Measurements from ENCODE around the gene SLC12A3.

The SLC12A3 gene

DNA sequence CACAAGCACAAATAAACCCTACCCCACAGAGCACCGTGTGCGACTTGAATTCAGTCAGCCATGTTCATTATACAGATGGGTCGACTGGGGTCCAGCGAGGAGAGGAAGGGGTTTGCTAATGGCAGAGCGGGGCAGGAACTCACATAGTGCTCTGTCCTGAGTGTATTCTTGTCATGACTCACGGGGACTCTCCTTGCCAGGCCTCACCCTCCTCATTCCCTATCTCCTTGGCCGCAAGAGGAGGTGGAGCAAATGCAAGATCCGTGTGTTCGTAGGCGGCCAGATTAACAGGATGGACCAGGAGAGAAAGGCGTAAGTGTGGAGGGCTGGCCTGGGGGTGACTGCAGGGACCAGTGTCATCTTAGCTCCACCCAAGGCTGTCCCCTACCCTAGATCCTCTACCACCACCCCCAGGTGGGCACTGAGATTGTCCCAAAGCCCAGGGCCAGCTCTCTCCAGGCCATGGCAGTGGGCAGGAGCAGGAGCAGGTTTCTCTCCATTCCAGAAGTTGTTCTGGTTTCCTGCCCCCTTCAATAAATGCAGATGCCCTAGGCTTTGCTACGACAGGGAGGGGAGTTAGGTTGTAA is 29.4 kb downstream of the SLC12A3 start:
- DNase-seq (ENCODE audit: low read depth) = no peak

DNA sequence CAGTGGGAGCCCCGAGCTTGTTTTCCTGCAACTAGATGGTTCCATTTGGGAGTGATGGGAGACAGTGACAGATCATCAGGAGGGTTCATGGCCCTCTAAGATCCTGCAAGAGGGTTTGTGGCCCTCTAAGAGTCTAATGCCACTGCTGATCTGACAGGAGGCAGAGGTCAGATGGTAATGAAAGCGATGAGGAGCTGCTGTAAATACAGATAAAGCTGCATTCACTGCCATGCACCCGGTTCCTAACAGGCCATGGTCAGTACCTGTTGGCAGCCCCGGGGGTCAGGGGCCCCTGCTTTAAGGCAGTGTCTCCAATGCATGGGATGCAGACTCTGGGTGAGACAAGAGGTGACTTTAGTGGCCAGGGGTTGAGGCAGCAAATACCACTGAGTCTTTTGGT is 30.8 kb downstream of the SLC12A3 start:
- DNase-seq (ENCODE audit: low read depth) = no peak

DNA sequence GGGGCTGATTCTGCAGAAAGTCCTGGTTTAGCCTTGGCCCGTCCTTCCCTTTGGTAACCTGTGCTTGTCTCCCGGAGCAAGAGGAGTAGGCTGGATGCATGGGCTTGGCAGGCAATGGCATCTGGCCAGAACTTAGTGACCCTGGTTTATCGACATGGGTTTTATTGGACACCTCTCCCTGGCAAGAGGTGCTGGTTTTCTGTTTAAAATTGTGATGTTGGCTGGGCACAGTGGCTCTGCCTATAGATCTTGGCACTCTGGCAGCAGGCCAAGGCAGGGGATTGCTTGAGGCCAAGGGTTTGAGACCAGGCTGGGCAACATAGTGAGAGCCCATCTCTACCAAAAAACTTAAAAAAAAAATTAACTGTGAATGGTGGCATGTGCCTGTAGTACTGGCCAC is 31.2 kb downstream of the SLC12A3 start:
- no peak for DNase-seq (ENCODE audit: low read depth)

DNA sequence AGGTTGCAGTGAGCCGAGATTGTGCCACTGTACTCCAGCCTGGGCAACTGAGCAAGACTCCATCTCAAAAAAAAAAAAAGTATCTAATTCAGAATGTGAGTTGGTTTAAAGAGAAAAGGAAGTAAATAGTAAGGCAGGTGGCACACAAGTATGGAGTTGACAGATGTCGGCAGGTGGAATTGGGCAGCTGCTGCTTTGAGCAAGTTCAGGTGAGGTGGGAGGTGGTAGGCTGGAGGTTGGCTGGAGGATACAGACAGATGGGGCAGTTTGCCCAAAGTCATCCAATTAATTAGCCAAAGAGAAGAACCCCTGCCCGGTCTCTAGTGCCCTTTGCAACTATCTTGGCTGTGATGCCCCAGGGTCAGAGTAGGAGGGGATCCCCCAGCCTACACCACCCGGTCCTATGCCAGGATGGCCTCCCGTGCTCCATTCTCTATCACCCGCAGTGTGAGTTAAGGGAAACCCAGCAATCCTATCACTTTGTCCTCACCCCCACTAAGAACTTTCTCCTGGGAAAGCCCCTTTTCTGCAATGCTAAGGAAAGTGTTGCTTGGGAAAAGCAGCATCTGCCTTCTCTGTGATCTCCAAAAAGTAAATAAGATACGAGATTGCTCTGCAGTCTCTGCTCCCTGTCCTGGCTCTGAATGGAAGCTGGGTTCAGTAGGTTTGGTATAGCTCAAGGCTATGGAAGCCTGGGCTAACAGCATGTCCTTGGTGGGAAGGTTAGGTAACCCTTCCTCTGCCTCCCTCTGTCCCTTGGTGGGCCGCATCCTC is 32.2 kb downstream of the SLC12A3 start:
- DNase-seq (ENCODE audit: low read depth) = no peak

DNA sequence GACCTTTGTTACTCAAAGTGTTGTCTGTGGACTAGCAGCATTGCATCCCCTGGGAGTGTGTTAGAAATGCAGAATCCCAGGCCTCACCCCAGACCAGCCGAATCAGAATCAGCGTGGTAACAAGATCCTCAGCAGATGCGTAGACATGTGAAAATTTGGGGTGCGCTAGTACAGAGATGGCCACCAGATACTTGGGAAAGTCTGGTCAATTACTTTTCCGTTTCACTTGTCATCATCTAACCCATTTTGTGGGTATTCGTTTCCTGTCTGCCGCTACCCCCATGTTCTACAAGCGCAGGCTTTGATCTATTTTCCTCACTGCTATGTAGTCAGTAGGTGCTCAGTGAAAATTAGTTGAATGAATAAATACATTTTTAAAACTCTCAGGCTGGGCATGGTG is 33.8 kb downstream of the SLC12A3 start:
- DNase-seq (ENCODE audit: low read depth) = no peak

DNA sequence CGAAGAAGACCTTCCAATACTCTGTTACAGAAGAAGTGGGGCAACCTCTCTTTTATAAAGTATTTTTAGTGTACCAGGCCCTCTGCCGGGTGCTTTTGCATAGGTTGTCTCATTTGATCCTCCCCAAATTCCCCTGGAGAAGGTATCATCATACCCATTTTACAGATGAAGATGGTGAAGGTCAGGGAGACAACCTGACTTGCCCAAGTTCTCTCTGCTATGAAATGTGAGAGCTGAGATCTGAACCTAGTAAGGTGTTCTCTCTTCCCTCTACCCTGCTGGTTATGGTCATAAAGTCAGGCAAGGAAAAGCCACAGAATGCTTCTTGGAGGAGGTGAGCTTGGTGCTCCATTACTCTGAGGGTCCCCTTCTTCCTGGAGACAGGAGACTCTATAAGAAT is 38.9 kb downstream of the SLC12A3 start:
- no peak for DNase-seq (ENCODE audit: low read depth)

DNA sequence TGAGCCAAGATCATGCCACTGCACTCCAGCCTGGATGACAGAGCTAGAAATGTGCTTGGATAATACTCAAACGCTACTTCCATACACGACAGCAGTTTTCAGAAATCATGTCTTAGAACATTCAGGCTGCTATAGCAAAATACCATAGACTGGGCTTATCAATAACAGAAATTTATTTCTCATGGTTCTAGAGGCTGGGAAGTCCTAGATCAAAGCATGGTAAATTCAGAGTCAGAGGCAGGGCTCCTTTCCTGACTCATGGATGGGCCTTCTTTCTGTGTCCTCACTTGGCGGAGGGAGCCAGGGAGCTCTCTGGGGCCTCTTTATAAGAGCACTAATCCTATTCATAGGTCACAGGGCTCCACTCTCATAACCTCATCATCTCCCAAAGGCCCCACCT is 42.4 kb downstream of the SLC12A3 start:
- no peak for DNase-seq (ENCODE audit: low read depth)

DNA sequence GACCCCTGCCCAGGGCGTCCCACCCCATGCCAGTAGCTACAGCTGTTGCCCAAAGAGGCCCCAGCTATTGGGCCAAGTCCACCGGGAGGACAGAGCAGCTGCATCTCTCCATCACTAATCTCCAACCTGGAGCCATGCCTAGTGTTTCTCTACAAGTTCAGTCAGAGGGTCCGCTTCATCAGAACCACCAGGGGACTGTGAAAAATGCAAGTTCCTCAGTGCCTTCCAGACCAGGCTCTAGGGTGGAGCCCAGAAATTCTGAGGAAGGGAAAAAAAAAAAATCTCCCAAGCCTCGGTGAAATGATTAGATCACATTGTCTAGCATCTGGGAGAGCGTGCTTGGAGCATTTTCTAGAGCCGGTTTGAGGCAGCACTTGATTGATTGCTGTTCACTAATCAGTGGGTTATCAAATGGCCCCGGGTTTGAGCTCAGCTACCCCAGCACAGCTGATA is 44.5 kb downstream of the SLC12A3 start:
- no peak for DNase-seq (ENCODE audit: low read depth)

DNA sequence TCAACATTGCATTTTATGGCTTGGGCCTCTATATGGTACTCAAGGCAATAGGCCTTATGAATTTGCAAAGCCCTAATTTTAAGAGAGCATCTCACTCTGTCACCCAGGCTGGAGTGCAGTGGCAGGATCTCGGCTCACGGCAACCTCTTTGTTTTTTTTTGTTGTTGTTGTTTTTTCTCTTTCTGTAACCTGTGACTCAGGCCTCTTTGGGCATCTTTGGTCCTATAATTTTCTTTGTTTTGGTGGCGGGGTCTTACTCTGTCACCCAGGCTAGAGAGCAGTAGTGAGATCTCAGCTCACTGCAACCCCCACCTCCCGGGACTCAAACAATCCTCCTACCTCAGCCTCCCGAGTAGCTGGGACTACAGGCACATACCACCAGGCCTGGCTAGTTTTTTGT is 45.1 kb downstream of the SLC12A3 start:
- DNase-seq (ENCODE audit: low read depth) = no peak

DNA sequence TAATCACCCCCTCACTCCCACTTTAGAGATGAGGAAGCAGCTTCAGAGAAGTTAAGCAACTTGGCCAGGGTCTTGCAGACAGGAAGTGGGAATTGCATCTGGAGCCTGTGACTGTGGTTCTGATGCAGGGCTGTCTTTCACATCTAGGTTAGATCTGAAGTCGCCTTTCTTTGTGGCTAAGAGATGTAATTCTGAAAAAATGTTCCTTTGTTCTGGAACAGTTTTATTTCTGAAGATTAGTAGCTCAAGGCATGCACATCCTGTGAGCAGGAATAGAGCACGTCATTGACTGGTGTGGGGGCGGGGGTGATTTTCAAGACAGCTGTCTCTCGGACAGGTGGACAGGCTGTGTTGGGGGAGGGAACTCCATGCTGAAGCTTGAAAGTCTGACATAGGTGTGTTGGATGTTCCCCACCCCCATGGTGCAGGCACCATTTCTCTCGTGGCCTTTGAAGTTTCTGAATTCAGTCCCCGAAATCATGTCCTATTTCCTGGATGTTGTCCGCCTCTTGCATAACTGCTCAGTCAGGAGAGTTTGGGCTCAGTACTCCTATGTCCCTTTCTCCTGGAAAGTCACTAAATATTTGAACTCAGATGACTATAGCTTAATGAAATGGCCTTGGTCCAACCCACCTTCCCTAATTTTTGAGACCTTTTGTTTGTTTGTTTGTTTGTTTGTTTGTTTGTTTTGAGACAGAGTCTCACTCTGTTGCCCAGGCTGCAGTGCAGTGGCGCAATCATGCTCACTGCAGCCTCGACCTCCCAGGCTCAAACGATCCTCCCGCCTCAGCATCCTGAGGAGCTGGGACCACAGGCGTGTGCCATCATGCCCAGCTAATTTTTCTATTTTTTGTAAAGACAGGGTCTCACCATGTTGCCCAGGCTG is 45.9 kb downstream of the SLC12A3 start:
- no peak for DNase-seq (ENCODE audit: low read depth)

DNA sequence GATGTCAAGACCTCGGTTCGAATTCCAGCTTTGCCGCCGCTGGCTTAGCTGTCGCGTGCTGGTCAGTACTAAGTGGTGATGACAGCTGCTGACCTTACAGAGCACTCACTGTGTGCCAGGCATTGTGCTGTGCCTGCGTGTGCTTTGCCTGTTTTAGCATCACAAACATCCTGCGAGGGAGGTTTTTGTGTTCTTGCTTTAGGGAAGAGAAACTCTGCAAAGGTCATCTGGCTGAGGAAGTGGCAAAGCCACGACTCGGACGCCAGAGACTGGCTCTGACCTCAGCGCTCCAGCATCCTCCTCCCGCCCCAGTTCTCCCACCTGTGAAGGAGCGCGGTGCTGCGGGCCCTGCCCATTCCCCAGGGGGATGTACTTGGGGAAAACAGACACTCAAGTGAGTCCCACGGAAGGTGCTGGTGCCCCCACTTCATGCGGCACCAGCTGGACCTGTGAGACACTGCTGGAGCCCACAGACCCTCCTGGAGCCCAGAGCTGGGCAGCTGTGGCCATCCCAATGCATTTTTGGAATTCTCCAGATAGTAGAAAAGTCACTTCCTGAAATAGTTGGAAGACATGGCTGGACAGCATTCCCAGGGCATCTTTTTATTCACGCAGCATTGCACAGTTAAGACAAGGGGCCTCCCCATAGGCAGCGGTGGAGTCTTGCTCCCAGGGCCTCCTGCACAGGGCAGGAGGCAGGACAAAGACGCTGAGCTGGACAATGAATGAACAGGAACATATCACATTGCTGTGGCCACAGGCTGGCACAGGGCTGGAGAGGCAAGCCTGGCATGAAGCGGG is 47.0 kb downstream of the SLC12A3 start:
- DNase-seq (ENCODE audit: low read depth) = no peak

DNA sequence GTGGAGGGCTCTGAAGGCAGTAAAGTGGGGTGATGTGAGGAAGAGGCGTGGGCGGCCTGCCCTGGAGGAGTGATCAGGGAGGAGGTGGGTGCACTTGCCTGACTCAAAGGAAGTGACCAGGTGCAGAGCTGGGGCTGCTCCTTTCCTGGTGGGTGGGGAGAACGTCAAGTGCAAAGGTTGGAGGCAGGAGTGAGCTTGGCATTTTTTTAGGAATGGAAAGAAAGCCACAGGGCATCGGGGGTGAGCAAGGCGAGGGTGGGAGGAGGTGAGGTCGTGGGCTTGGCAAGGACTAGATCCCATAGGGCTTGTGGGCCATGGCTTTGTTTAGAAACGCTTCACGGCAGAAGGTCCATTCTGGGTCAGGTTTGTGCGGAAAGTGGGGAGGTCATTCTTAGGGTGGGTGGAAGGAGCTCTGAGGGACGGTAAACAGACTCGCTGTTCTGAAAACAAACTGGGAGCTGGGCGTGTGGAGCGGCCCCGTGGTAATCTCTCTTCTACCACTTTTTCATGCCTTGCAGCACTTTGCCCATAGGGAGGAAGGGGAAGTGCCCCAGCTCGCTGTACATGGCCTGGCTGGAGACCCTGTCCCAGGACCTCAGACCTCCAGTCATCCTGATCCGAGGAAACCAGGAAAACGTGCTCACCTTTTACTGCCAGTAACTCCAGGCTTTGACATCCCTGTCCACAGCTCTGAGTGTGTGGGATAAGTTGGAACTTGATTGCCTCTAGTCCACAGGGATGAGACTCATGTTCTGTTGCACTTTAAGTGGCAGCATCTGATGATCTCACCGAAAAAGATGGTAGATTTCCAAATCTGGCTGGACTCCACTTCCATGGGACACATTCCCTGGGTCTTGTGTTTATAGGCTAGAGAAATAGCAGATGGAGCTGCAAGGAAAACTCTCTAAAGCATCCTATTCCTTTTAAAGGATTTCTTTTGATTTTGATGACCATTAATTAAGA is 48.0 kb downstream of the SLC12A3 start:
- no peak for DNase-seq (ENCODE audit: low read depth)

DNA sequence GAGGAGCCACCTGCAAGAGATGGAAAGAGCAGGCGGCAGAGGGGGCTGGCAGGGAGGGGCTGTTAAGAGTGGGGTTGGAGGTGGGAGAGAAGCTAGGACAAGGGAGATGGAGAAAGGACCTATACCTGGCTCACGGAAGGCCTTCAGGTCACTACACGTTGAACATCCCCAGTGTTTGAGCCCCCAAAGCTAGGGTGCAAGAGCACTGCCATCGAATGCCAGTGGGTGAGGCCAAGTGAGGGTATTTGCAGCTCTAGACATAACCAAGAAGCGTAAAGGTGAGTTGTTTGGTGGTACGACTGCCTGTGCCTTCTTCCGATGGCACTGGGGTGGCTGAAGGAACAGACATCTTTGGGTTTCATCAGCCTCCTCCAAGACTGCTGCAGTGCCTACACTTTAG is 49.9 kb downstream of the SLC12A3 start:
- DNase-seq (ENCODE audit: low read depth) = no peak

DNA sequence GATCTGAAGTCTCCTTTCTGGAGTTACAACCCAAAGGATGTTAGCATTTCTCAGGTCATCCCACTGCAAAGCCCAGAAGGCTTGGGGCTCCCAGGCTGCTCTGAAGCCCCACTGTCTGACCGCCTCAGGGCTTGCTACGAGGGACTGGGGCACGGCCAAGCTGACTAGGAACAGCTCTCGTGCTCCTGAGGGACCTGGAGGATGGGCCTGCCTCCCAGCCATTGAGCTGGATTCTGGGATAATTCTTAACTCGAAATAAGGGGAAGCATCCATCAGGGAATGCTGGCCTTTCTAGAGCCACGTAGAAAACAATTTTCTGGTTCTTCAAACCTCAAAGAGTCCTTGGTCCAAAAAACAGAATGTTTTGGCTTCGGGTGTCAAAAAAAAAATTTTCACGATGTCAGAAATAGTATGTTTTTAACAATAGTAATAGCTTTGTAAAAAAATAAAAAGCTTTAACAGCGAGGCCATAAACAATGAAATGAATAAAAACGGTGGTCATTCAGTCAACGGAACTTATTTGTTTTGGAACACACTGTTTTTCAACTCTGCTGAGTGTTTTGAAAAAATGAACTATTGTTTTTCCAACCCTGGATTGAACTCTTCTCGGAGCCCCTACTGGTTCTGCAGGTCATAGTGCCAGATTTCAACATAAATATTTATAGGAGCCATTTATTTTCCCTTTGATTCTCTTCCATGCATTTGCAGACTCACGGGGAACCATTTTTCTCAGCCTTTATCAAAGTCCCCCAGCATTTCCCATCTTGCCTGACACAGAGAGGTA is 50.5 kb downstream of the SLC12A3 start:
- no peak for DNase-seq (ENCODE audit: low read depth)

DNA sequence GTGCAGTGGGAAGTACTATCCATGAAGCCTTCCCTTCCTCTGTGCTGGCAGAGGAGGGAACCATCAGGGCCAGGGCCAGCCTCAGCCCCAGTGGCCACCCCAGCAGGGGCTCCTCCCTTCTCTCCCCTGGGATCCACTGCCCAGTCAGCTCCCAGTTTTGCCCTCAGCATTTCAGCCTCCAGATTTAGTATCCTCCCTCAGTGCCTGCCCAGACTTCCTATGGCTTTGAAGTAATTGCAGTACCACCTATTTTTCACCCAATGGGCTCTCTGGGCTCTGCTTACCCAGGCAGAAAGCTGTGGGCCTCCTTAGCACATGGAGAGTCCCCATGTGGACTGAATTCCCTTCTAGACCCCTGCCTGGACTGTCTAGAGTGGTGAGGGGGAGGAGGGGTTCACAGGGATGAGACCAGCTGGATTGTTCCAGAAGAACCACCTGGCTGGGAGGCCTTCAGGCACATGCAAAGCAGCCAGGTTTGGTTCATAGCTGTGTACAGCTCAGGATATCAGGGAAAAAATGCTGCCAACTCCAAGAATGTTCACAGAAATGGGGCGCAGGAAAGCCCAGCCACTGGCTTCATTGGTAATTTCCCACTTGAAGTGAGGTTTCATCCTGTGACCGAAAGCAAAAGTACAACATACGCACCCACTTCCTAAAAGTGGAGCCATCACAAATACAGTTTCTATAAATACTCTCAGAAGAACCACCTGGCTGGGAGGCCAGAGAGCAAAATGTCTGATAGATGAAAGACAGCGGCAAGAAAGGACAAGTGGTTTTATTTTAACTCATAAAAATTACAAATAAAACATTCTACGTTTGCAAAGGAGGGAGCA is 51.8 kb downstream of the SLC12A3 start:
- no peak for DNase-seq (ENCODE audit: low read depth)

DNA sequence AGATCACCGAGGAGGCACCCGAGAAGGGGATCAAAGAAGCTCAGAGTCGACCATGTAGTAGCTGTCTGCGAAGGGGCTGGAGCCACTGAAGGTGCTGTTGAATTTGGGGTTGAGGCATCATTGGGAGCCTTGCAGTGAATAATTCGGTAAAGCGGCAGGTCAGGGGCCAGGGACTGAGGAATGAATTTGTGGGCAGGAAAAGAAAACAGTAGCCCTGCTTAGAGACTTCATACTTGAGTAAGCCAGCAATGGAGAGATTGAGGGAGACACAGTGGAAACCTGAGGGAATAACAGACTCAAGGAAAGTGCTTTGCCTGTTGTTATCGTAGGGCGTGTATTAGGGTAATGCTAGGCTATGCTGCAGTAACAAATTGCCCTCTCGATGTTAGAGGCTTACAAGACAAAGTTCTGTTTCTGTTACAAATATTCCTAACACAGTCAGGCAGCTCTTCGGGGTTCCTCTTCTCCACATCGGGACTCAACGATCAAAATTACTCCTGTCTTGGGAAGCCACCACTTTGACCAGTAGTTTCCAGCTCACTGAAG is 53.5 kb downstream of the SLC12A3 start:
- DNase-seq (ENCODE audit: low read depth) = no peak

DNA sequence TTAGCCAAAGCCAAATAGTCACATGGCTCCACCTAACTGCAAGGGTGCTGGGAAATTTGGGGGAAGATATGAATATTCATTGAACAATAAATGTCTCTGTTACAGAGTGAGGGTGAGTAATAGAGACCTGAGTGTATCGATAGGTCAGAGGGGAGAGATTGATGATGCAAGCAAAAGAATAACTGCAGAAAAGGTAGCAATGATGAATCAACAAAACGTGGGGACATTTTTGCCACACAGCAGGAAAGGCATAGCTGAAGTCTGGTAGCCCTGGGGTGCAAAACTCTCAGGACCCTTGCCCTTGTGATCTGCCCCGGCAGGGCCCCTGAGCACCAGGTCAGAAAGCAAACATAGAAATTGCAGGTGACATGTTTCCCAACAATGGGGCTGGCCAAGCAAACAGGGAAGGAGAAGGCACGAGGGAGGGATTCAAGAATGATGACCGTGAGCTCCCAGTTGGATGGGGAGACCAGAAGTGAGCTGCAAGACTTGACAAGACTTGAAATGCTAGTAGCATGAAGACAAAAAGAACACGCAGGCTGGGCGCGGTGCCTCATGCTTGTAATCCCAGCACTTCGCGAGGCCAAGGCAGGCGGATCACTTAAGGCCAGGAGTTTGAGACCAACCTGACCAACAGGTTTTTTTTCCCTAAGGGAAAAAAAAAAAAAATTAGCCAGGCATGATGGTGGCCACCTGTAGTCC is 54.2 kb downstream of the SLC12A3 start:
- DNase-seq (ENCODE audit: low read depth) = no peak

DNA sequence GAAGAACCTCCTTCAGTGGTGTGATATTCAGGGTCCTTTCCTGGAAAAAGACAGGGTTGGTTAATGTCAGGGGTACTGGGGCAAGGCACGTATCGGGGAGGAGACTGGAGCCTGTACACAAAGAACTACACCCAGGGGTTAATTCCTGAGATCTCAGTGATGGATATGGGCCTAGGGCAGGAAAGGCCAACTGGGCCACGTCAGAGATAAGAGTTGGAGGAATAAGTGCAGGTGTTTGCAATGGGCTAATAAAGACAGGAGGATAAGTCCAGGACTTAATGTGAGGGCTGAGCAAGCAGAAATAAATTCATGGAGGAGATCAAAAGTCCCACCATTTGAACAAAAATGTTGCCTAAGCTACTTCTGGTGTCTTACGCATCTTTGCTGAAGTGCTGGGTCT is 56.6 kb downstream of the SLC12A3 start:
- DNase-seq (ENCODE audit: low read depth) = no peak
